Measurements from ENCODE around the gene RIOX2.

RIOX2 gene

DNA sequence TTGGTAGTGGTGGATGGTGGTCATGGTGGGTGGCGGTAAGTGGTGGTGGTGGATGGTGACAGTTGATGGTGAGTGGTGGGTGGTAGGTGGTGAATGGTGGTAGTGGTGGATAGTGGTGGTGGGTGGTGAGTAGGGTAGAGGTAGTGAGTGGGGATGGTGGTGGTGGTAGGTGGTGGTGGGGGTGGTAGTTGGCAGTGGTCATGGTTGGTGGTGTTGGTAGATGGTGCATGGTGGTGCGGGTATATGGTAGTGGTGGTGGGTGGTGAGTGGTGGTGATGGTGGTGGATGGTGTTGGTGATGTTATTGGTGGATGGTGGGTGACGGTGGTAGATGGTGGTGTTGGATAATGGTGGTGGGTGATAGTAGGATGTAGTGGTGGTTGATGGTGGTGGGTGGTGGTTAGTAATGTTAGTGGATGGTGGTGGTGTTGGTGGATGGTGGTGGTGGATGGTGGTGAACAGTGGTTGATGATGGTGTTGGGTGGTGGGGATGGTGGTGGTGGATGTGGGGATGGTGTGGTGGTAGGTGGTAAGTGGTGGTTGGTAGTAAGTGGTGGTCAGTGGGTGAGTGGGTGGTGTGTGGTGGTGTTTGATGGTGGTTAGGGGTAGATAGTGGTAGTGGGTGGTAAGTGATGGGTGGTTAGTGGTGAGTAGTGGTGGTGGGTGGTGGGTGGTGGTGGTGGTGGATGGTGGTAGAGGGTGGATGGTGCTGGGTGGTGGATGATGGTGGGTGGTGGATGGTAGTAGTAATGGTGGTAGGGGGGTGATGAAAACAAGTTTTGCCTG is 16.7 kb upstream of the RIOX2 start:
- no peak for DNase-seq

DNA sequence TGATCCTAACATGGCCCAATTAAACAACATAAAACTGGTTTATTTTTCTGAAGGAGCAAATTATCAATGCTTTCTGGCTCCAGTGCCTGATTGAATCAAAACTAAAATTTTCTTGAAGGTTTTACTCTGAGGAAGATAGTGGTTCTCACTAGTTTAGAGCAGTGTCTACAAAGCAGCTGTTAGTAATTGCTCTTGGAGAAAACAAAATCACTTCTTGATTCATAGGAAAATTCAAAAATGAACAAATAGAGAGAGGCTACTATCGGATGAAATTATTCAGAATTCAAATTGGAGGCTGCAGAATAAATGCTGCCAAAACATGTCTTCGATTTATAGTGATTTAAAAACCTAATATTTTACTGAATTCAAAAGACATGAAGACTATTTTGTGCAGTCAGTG is 15.1 kb upstream of the RIOX2 start:
- no peak for DNase-seq

DNA sequence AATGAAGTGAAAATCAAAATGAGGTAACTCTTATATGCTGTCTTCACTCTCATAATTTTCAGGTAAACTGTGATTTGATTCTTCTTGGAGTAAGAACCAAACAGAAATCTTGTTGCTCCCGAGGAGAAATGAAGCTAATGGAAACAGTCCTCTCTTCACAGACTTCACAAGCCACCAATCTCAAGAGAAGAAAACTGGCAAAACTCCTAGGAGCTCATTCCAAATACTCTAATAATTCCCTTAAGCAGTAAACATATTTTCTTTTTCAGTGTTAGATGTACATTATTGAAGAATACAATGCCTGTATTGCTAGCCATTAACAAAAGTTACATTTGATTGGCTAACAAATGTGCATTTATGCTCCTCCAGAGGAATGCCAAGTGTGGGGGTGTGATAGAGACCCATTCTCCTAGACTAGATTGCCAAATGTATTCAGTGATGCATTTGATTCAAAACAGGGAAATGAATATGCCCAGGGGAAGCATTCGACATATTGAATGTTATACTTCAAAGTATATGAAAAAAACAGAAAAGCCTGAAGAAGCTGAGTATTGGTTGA is 11.8 kb upstream of the RIOX2 start:
- DNase-seq: no peak

- no peak for DNase-seq
Observed at GRCh38 chr3:97981886-97982285, 9.7 kb upstream of the RIOX2 start.

GRCh38 chr3:97979610-97980009 is 7.4 kb upstream of the RIOX2 start:
- DNase-seq: no peak

GRCh38 chr3:97975466-97975865 is 3.2 kb upstream of the RIOX2 start:
- DNase-seq: no peak

GRCh38 chr3:97974996-97975395 is 2.8 kb upstream of the RIOX2 start:
- DNase-seq: no peak

GRCh38 chr3:97972976-97973375 is 745 bp upstream of the RIOX2 start:
- no peak for DNase-seq

DNA sequence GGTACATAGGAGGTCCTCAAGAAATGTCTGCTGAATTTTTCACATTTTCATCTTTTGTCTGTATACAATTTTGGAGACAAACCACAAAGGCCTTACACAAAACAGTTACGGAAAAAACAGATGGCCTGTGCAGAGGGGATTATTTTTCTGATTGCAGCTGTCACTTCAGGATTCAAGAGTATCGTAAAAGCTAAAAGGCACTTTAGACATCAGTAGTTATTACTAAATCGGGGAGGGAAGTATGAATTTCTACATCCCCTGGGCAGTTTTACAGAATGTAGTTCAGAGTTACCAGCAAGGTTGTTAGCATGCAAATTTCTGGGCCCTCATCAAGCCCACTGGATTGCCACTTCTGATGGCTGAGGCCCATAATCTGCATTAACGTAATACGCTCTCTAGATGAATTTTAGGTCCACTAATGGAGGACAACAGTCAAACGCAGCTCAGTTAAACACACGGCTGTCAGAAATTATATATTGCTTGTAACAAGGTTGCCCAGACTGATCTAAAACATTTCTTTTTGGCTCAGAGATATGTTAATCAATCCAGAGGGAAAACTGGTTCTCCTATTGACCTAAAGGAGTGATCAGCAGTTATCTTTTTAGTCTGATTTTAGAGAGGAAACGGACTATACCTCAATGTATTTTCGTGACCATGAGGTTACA is 1.1 kb downstream of the RIOX2 start:
- DNase-seq: no peak

DNA sequence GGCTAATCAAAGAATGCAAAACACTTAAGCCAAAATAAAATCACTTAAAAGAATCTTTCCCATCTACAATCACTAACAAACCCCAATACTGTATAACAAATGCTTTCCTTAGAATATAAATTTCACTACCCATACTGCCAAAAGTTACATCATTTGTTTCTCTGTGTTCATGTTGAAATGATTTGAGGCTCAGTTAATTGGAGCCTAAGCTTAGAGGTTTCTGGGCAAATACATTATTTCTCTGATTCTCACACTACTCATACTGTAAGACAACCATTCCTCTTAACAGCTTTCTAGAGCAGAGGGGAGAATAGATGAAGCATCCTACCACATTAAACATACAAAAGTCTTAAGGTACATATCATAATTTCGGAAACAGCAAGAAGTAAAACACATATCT is 2.1 kb downstream of the RIOX2 start:
- no peak for DNase-seq

GRCh38 chr3:97969541-97969940 is 2.7 kb downstream of the RIOX2 start:
- DNase-seq: no peak

DNA sequence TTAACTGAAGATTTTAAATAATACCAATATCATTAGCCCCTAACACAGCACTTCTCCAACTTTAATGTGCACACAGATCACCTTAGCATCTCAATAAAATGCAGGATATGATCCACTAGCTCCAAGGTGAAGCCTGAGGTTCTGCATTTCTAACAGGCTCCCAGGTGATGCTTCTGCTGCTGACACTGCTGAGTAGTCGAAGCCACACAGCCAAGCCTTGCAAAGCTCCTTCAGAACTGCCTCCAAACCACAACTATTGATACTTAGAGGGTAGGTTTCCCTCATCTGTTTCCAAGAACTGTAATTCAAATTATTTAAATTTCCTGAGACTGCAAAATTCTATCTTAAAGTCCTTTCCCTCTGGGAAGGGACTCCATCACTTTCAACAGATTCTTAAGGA is 3.9 kb downstream of the RIOX2 start:
- DNase-seq: no peak

GRCh38 chr3:97967966-97968365 is 4.3 kb downstream of the RIOX2 start:
- no peak for DNase-seq

DNA sequence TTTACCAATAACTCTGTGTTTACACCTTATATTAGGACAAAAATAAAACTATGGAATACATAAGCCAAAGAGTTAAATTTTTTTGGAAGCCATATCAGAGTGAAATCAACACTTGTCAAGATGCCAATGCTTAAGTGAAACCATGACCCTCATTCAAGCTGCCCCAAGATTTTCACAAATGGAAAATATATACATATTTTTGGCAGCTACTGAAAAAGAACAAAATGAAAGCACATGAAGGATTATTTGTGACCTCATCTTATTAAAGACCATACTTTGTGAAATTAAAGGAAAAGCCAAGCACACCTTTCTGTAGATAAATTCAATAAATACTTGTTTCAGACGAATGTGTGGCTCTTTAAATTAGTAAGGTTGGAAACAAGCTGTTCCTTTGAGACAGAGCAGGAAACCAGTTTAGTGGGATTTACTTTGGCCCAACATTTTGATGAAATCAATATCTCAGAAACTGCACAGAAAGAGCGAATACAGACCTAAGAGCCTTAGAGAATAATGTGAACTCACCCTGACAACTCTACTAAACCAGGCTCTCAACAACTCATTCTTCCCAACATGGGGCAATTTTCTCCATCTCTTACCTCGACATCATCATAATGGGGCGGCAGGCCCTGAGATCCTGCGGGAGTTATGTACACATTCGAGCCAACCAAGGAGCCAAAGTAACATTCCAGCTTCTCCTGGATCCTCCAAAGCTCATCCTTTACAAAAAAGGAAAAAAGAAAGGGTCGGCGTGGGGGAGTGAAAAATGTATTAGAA is 11.1 kb downstream of the RIOX2 start:
- DNase-seq: no peak

DNA sequence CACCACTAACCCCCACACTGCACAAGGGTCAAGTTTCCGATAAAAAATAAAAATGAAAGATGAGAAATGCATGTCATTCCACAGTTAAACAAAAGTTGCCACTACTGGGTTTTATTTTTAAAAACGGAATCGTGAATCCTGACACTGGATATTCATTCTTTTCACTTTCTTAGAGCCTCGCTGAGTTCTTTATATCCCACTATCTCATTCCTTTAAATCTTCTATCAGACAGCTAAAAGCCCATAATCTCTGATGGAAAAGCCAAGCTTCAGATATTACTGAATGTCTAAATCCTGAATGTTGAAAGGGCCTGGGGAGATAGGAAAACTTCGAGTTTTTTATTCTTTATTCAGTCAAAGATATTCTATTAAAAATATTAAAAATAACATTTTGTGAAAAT is 11.7 kb downstream of the RIOX2 start:
- no peak for DNase-seq

DNA sequence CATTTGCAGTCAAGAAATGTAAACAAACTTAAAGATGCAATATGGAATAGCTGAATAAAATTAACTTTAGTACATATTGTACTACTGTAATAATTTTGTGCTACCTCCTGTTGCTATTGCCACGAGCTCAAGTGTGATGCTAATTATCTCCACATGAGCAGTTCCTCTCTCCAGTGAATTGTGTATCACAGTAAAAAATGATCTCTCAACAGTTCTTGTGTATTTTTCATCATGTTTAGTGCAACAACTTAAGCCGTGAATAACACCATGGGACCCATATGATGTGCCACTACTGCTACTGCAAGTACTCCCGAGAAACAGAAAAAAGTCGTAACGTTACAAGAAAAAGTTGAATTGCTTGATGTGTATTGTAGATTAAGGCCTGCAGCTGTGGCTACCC is 12.4 kb downstream of the RIOX2 start:
- DNase-seq: no peak

DNA sequence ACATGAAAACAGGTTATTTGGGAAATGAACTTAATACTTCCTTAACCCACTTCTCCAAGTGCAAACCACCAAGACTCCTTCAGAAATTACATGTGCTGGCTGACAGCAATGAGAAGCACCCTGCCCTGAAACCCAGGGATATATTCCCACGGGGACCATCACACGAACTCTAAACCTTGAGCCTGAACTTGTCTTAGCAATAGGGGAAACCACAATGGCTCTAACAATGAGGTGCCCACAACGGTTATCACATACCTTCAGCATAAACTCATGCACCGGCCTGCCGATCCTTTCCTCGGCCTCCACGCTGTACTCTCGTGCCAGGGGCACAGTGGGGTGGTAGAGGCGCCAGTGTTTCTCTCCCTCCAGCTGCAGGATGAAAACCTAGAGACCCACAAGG is 13.4 kb downstream of the RIOX2 start:
- no peak for DNase-seq

DNA sequence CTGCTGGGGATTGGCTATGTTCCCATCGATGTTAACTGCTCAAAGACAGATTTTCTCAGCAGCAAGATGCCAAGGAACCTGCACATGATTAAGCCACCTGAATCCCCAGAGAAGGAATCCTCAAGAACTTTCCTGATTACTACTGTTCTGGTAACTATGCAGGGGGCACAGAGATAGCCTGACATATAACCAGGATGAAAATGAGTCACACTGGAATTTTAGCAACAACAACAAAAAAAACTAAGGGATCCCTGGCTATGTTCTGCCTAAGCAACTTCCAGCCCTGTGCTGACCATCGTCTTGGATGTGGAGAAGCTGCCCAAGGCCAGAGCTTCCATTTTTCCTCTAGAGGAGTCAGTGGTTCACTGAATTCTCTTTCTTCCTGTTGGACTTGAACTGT is 13.8 kb downstream of the RIOX2 start:
- DNase-seq: no peak

DNA sequence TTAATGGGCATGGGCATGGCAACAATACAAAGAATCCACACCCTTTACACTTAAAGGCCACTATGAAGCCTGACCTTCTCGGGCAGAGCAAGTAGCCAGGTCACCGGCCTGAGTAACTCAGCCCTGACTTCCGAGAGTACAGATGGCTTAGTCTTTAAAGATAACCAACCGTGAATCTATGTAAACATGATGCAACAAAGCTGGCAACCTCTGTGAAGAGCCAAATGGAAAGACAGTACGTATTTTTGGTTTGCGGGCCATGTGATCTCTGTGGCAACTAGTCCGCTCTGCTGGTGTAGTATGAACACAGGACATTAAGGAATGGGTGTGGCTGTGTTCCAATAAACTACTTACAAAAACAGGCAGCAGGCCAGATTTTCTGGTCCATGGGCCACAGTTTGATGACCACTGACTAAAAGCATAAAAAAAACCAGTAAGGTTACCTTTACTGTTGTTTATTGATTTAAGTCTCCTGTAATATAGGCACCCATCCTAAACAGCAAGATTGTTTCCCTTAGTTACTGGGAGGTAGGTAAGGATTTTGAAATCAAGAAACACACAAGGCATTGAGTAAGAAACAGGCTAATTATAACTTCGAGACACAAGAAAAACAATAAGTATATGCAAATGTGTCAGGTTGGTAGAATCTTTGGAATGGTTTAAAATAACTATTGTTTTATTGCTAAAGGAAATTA is 14.5 kb downstream of the RIOX2 start:
- DNase-seq: no peak

DNA sequence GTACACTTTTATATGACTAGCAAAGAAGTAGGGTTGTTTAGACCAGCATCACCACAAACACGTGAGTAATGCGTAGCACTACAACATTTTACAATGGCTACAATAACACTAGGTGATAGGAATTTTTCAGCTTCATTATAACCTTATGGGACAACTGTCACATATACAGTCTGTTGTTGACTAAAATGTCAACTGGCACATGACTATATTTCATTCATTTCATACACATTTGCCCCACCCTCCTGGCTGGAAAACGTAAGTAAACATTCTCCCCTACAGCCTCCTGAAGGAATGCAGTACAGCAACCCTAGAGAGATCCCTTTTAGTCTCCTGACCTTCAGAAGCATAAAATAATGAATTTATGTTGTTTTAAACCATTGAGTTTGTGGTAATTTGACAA is 16.2 kb downstream of the RIOX2 start:
- DNase-seq: no peak

DNA sequence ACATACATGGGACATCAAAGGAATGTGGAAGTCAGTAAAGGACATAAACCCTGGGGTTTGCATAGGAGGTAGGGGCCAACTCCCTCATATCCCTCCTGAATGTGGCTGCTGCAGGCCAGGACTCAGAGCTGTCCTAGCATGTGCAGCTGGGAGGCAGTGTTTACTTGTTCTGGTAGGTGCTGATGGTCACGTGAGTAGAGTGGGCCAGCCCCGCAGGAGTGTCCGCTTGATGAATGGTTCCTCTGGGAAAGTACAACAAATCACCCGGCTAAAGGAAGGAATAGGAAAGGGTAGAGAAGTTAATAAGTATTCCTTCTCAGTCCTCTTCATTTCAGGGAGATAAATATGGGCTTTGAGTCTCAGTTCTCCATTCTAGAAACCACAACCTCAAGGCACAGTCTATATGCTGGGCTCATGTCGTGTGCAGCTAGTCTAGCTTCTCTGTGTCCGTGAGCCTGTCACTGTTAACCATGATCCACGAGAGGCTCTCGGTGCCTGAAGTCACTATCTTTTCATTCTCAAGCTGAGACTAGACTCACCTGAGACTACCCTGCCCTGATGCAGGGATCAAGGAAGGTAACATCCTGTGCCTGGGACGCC is 17.9 kb downstream of the RIOX2 start:
- no peak for DNase-seq

DNA sequence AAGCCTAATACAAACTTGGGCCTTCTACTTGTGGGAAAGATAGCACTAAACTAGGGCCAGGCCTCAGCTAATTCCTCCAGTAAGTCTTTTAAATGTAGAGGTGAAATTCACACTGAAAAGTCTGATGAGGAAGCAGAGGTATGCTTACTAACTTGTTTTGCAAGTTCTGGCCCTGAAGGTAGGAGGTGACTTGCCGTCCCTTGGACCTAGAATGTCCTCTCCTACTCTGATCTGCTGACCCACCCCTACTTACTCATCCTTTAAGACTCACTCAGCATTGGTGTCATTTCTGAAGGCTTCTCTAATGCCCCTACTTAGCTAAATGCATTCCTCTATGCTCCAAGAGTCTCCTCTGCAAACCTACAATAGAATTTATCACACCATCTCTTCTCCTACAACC is 19.4 kb downstream of the RIOX2 start:
- DNase-seq: no peak

GRCh38 chr3:97952280-97952679 is 20.0 kb downstream of the RIOX2 start:
- no peak for DNase-seq
